H1 (cell line): ENCODE measurements around the gene ELOVL6. TPM values are rescaled to one million over a fixed set of nuclear protein-coding genes. Genes with fewer than 3 reads are reported as not detected.

ENCODE experiments used
- CTCF ChIA-PET: fragments of 300-600 bp; sonication (Branson Sonifier 250); formaldehyde crosslinking; loops from one replicate; lab custom pipeline; 2021; ENCODE audit not compliant: partially characterized antibody; lab: Charles Lee
- POLR2A ChIA-PET: fragments of 300-600 bp; sonication (Branson Sonifier 250); formaldehyde crosslinking; loops from one replicate; lab custom pipeline; 2021; ENCODE audit warnings: inconsistent platforms; ENCODE audit not compliant: partially characterized antibody; lab: Charles Lee
- DNase-seq, 2 experiments: peaks; one replicate each; pipeline versions ENCODE4 v3.0.0 to v3.0.0-alpha.2; 2010 to 2022; ENCODE audit warnings: low spot score in 2 of 2, low read depth in 1 of 2, mixed read lengths in 1 of 2
- FAIRE-seq: peaks from 2 replicates; lab custom pipeline; 2011; peaks lifted over from hg19 to GRCh38; lab: Jason Lieb, UNC
- H2AFZ ChIP-seq: 2 replicates; pipeline ENCODE4 v1.8.1; 2012; ENCODE audit warnings: low read length, inconsistent platforms
- H2AK5ac ChIP-seq: 2 replicates; pipeline ENCODE4 v1.6.1; 2013; ENCODE audit warnings: low read depth, low read length
- H2BK120ac ChIP-seq: replicated peaks from 2 replicates; pipeline ENCODE3; 2013; ENCODE audit warnings: low read depth, low read length, inconsistent platforms
- H2BK12ac ChIP-seq: 2 replicates; pipeline ENCODE4 v1.6.1; 2013; ENCODE audit warnings: low read depth, low read length
- H2BK15ac ChIP-seq: 2 replicates; pipeline ENCODE4 v1.6.1; 2013; ENCODE audit warnings: low read length
- H2BK20ac ChIP-seq: 2 replicates; pipeline ENCODE4 v1.6.1; 2013; ENCODE audit warnings: low read length
- H2BK5ac ChIP-seq: 2 replicates; pipeline ENCODE4 v1.6.1; 2013; ENCODE audit warnings: low read depth, low read length
- H3K14ac ChIP-seq: 2 replicates; pipeline ENCODE4 v1.6.1; 2013; ENCODE audit warnings: inconsistent platforms; ENCODE audit not compliant: insufficient read length
- H3K18ac ChIP-seq: 2 replicates; pipeline ENCODE4 v1.6.1; 2013; ENCODE audit warnings: low read length; ENCODE audit errors: extremely low read depth
- H3K23ac ChIP-seq: 2 replicates; pipeline ENCODE4 v1.6.1; 2013; ENCODE audit warnings: inconsistent platforms; ENCODE audit not compliant: insufficient read length
- H3K23me2 ChIP-seq: 2 replicates; pipeline ENCODE4 v1.6.1; 2013; ENCODE audit warnings: low read depth, low read length
- H3K27ac ChIP-seq: 2 replicates; pipeline ENCODE4 v1.6.1; 2011; ENCODE audit warnings: low read depth, low read length, inconsistent platforms
- H3K27me3 ChIP-seq, 4 experiments: replicated peaks in 1 of 4; 1 replicate in 1 of 4; 2 replicates in 3 of 4; pipeline versions ENCODE4 v1.6.1 to v1.8.1; 2011 to 2013; ENCODE audit warnings: low read length in 3 of 4, mild to moderate bottlenecking in 3 of 4, inconsistent platforms in 2 of 4, mixed read lengths in 2 of 4, moderate library complexity in 1 of 4; ENCODE audit not compliant: control insufficient read depth in 3 of 4, insufficient read depth in 3 of 4; ENCODE audit errors: extremely low read depth in 1 of 4
- H3K36me3 ChIP-seq, 4 experiments: 2 replicates each; pipeline versions ENCODE4 v1.6.1 to v1.8.1; 2011 to 2013; ENCODE audit warnings: mild to moderate bottlenecking in 4 of 4, low read length in 3 of 4, moderate library complexity in 2 of 4, control low read depth in 1 of 4, inconsistent platforms in 1 of 4; ENCODE audit not compliant: insufficient read depth in 4 of 4, control insufficient read depth in 2 of 4
- H3K4ac ChIP-seq: replicated peaks from 2 replicates; pipeline ENCODE3; 2013; ENCODE audit warnings: low read length, low read depth, mixed read lengths, inconsistent platforms; ENCODE audit not compliant: insufficient read length
- H3K4me1 ChIP-seq, 4 experiments: replicated peaks in 1 of 4; 1 replicate in 1 of 4; 2 replicates in 3 of 4; pipeline versions ENCODE4 v1.6.1 to v1.8.1; 2011 to 2013; ENCODE audit warnings: low read length in 3 of 4, inconsistent platforms in 2 of 4, mixed read lengths in 1 of 4; ENCODE audit not compliant: insufficient read depth in 4 of 4, control insufficient read depth in 3 of 4
- H3K4me2 ChIP-seq, 2 experiments: 2 replicates each; pipeline versions ENCODE4 v1.6.1 to v1.8.1; 2011 to 2013; ENCODE audit warnings: low read depth in 2 of 2, low read length in 2 of 2, control low read depth in 1 of 2, inconsistent platforms in 1 of 2, mild to moderate bottlenecking in 1 of 2; ENCODE audit not compliant: insufficient read depth in 1 of 2
- H3K4me3 ChIP-seq, 4 experiments: fragments of 200-600, 300-600 bp in 1 of 4; sonication (generic), shearing (Covaris generic), sonication (Bioruptor Twin) in 1 of 4; 2 replicates each; pipeline versions ENCODE4 v1.5.1 to v1.8.1; 2011 to 2016; ENCODE audit warnings: low read length in 4 of 4, low read depth in 3 of 4, control low read depth in 2 of 4, inconsistent platforms in 2 of 4, mild to moderate bottlenecking in 2 of 4, mixed read lengths in 1 of 4, moderate library complexity in 1 of 4; ENCODE audit not compliant: insufficient read depth in 2 of 4; ENCODE audit errors: extremely low read depth in 1 of 4
- H3K56ac ChIP-seq: replicated peaks from 2 replicates; pipeline ENCODE3; 2013; ENCODE audit warnings: low read depth, mild to moderate bottlenecking, mixed read lengths, low read length, inconsistent platforms; ENCODE audit not compliant: insufficient read length
- H3K79me1 ChIP-seq: 2 replicates; pipeline ENCODE4 v1.6.1; 2013; ENCODE audit warnings: low read depth, low read length, control low read depth
- H3K79me2 ChIP-seq, 2 experiments: 2 replicates each; pipeline versions ENCODE4 v1.6.1 to v1.8.1; 2012 to 2013; ENCODE audit warnings: low read length in 2 of 2, mild to moderate bottlenecking in 2 of 2, inconsistent platforms in 1 of 2; ENCODE audit not compliant: insufficient read depth in 2 of 2, control insufficient read depth in 1 of 2
- H3K9ac ChIP-seq, 4 experiments: replicated peaks in 1 of 4; 1 replicate in 1 of 4; 2 replicates in 3 of 4; pipeline versions ENCODE4 v1.6.1 to v1.8.1; 2011 to 2013; ENCODE audit warnings: low read depth in 3 of 4, low read length in 3 of 4, control low read depth in 2 of 4, mild to moderate bottlenecking in 2 of 4, moderate library complexity in 2 of 4, inconsistent platforms in 1 of 4; ENCODE audit errors: extremely low read depth in 1 of 4
- H3K9me3 ChIP-seq, 2 experiments: 2 replicates each; pipeline versions ENCODE4 v1.6.1 to v1.8.1; 2012 to 2013; ENCODE audit warnings: mild to moderate bottlenecking in 2 of 2, moderate library complexity in 2 of 2, control low read depth in 1 of 2, inconsistent platforms in 1 of 2, low read depth in 1 of 2, low read length in 1 of 2, mixed read lengths in 1 of 2; ENCODE audit not compliant: insufficient read depth in 2 of 2
- H4K20me1 ChIP-seq, 2 experiments: replicated peaks in 1 of 2; 2 replicates each; pipeline versions ENCODE3 to v1.8.1; 2011 to 2013; ENCODE audit warnings: inconsistent platforms in 2 of 2, low read length in 2 of 2, mild to moderate bottlenecking in 1 of 2; ENCODE audit not compliant: insufficient read depth in 2 of 2, control insufficient read depth in 1 of 2
- H4K5ac ChIP-seq: 2 replicates; pipeline ENCODE4 v1.6.1; 2013; ENCODE audit warnings: low read length, low read depth, mixed read lengths, inconsistent platforms; ENCODE audit not compliant: insufficient read length
- H4K8ac ChIP-seq: 2 replicates; pipeline ENCODE4 v1.8.0; 2013; ENCODE audit warnings: mild to moderate bottlenecking, moderate library complexity, low read length, inconsistent platforms; ENCODE audit not compliant: insufficient read depth; ENCODE audit errors: extremely low read depth
- H4K91ac ChIP-seq: replicated peaks from 2 replicates; pipeline ENCODE3; 2013; ENCODE audit warnings: low read length, mixed read lengths, inconsistent platforms; ENCODE audit not compliant: insufficient read length
- ATF2 ChIP-seq: IDR thresholded peaks from 2 replicates; pipeline ENCODE4 v1.6.1; 2012; ENCODE audit warnings: low read length, inconsistent platforms
- CHD1 ChIP-seq: IDR thresholded peaks from 2 replicates; pipeline ENCODE4 v1.6.1; 2012; ENCODE audit warnings: low read depth, low read length, improper control_type of control experiment
- CHD2 ChIP-seq: IDR thresholded peaks from 2 replicates; pipeline ENCODE4 v1.6.1; 2012; ENCODE audit warnings: low read length, improper control_type of control experiment
- E2F6 ChIP-seq: IDR thresholded peaks from 2 replicates; pipeline ENCODE4 v1.6.1; 2012; ENCODE audit warnings: inconsistent platforms
- KDM1A ChIP-seq: fragments of 200-600, 300-600 bp; sonication (generic); IDR thresholded peaks from 2 replicates; pipeline ENCODE4 v1.7.1; 2016; ENCODE audit warnings: mild to moderate bottlenecking, low read length, borderline replicate concordance
- NANOG ChIP-seq: IDR thresholded peaks from 2 replicates; pipeline ENCODE4 v1.6.1; 2011; ENCODE audit warnings: low read length, low read depth, mild to moderate bottlenecking, inconsistent platforms; ENCODE audit not compliant: insufficient read depth, poor library complexity, severe bottlenecking
- PHF8 ChIP-seq: fragments of 200-600 bp; sonication (generic); conservative IDR thresholded peaks from 2 replicates; pipeline ENCODE4 v1.7.1; 2012; ENCODE audit warnings: low read depth, mild to moderate bottlenecking, inconsistent platforms, low read length, moderate library complexity
- POLR2A ChIP-seq, 2 experiments: IDR thresholded peaks; 1 replicate in 1 of 2; 2 replicates in 1 of 2; pipeline ENCODE4 v1.6.1; 2011; ENCODE audit warnings: low read depth in 2 of 2, low read length in 2 of 2, mild to moderate bottlenecking in 2 of 2; ENCODE audit errors: control extremely low read depth in 1 of 2
- SIN3A ChIP-seq, 2 experiments: IDR thresholded peaks in 1 of 2; conservative IDR thresholded peaks in 1 of 2; 2 replicates each; pipeline ENCODE4 v1.6.1; 2011 to 2012; ENCODE audit warnings: low read length in 2 of 2, improper control_type of control experiment in 1 of 2, low read depth in 1 of 2, mild to moderate bottlenecking in 1 of 2
- SP2 ChIP-seq: IDR thresholded peaks from 2 replicates; pipeline ENCODE4 v1.6.1; 2012; ENCODE audit warnings: mild to moderate bottlenecking, low read length, inconsistent platforms
- TEAD4 ChIP-seq: IDR thresholded peaks from 2 replicates; pipeline ENCODE4 v1.6.1; 2012; ENCODE audit warnings: low read depth, low read length, inconsistent platforms, mixed read lengths
- WGBS, 2 experiments: shearing (Covaris generic) in 1 of 2; methylation state at CpG; one replicate each; pipeline versions ENCODE4 v1.1.6 to v1.1.7; 2013 to 2015; ENCODE audit warnings: low lambda C conversion rate in 2 of 2, mixed read lengths in 2 of 2, inconsistent platforms in 1 of 2, low coverage in 1 of 2, missing lambda C conversion rate in 1 of 2; ENCODE audit not compliant: insufficient replicate concordance in 2 of 2, insufficient coverage in 1 of 2, insufficient read length in 1 of 2; ENCODE audit errors: extremely low coverage in 1 of 2, missing lambda C conversion rate in 1 of 2; 5-methylcytosine and 5-hydroxymethylcytosine counted together
- polyA plus RNA-seq, 7 experiments: library from polyadenylated mRNA; depleted of rRNA in 3 of 7; stranded (reverse) in 5 of 7; unstranded in 2 of 7; fragments of >200 nt in 5 of 7; fragments of 200-250 nt in 2 of 7; gene quantifications; 1 replicate in 5 of 7; 2 replicates in 1 of 7; 4 replicates in 1 of 7; pipeline versions ENCODE4 v1.2.1 to v1.2.3, GENCODE V29; 2011 to 2013; ENCODE audit warnings: missing spikeins in 2 of 7, mixed read lengths in 2 of 7
- total RNA-seq: library from RNA; stranded (reverse); fragmentation: NEBNext Ultra II Directional; extraction: Animal tissue kit (Norgen Biotek cat#: 25700); gene quantifications from 2 replicates; pipeline ENCODE4 v1.2.1, GENCODE V29; 2021

Gene ELOVL6
- total and polyA plus RNA-seq, 2 of the 8 experiments (the other 6 are each of a cell fraction or from before 2014, with no cell fraction given): 27.8 to 86.6 TPM

DNA sequence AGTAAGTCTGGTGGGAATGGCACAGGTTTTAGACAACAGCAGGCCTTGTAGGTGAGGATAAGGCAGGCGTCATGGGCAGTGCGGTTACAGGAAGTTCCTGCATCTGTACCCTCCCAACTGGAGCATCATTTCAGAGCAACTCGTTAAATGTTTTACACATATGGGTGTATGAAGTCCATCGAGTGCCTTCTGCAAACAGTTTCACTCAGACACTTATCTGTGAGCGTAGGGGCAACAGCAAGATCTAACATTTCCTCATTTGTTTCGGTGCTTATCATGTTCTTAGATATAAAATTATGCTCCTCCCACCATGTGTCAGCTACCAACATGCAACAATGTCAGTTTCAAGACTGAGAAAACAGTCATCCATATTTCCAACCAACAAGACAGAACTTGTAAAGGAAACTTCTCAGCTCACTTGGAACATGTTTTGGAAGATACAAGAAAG is 69.9 kb downstream of the ELOVL6 start:
- Histone ChIP-seq H4K8ac (no peak overlapping the region), H4K5ac (no peak overlapping the region), H3K36me3 (peaks cover 0 to 4% (median 1%) of the 10 kb centered on the region in 4 experiments; a peak in 3 of 8 replicates), H2BK120ac (no peak overlapping the region), H3K9me3 (no peaks in the 10 kb centered on the region), H2AFZ (no peak overlapping the region), H3K56ac (no peak overlapping the region), H3K4me1 (no peaks in the 10 kb centered on the region; a peak in 2 of 7 replicates), H3K27me3 (no peaks in the 10 kb centered on the region), H2BK15ac (no peak overlapping the region), H3K4ac (no peak overlapping the region), H3K9ac (no peak overlapping the region), H4K91ac (no peak overlapping the region), H3K4me3 (no peak overlapping the region), H3K14ac (no peak overlapping the region), H3K18ac (no peak overlapping the region), H3K4me2 (no peak overlapping the region), H2BK20ac (no peak overlapping the region), H3K79me2 (peaks cover 0 to 57% of the 10 kb centered on the region in 2 experiments; a peak in 2 of 4 replicates), H3K79me1 (no peaks in the 10 kb centered on the region; the same call in 1 of the 2 replicates), H3K23ac (no peak overlapping the region), H3K27ac (no peak overlapping the region), H2BK5ac (no peak overlapping the region), H2AK5ac (no peak overlapping the region), H2BK12ac (no peak overlapping the region), H4K20me1 (peaks cover 0 to 10% of the 10 kb centered on the region in 2 experiments), H3K23me2 (no peaks in the 10 kb centered on the region)
- DNase-seq: no peak
- POLR2A ChIA-PET: interaction anchor here (1.1 to 1.8 kb wide), 3 partner anchors 9 to 15 kb away, joined by 5 read pairs; no protein-coding TSS in a partner anchor
- WGBS, 2 experiments: 96% methylated on average over 6 of the region's 6 CpGs; no CpG with 5 or more reads in 1 of the 2 experiments
- FAIRE-seq: no peak
- CTCF ChIA-PET: interaction anchor here (0.8 to 1.7 kb wide), 4 partner anchors 9 to 78 kb away, joined by 3 to 5 read pairs (median 4); no protein-coding TSS in a partner anchor
- no peak for TF ChIP-seq POLR2A (IDR thresholded peaks at IDR 0.05; ENCODE audit: control extremely low read depth in 1 of 2, low read depth in 2 of 2, low read length in 2 of 2)
- TF ChIP-seq TEAD4: no peak
- TF ChIP-seq E2F6: no peak
- no peak for TF ChIP-seq NANOG
- TF ChIP-seq ATF2: no peak
- TF ChIP-seq CHD2: no peak
- TF ChIP-seq PHF8: no peak
- no peak for TF ChIP-seq CHD1
- TF ChIP-seq SIN3A (conservative IDR thresholded peaks at IDR 0.05 in 1 of 2, IDR thresholded peaks at IDR 0.05 in 1 of 2; ENCODE audit: low read depth in 1 of 2, low read length in 2 of 2): no peak
- no peak for TF ChIP-seq KDM1A
- TF ChIP-seq SP2: no peak
